GM12801 (cell line): ENCODE data around the gene SCAMP4.

Experiments used
- TF ChIP-seq, protein P1 (sequence below): IDR thresholded peaks from one replicate; pipeline ENCODE4 v1.5.1; 2011; ENCODE audit warnings: control low read depth; ENCODE audit not compliant: insufficient read length; ENCODE audit errors: extremely low read depth

SCAMP4 gene

DNA sequence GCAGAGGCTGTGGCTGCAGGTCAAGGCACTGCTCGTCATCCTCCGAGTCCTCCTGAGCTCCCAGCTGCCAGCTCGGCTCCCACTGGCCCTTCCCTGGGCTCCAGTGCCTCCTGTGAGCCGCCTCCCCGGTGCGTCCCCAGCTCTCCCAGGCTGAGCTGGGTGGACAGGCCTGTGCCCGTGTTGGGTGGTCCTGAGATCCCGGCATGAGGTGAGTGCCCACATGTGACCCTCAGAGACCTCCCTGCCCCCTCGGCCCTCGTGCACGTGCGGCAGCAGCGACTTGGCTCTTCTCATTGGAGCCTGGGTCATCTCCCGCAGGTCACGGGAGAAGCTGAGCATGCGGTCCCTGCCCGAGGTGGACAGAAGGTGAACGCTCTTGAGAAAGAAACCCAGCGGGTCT is 15.4 kb downstream of the SCAMP4 start:
- TF ChIP-seq, protein P1, sequence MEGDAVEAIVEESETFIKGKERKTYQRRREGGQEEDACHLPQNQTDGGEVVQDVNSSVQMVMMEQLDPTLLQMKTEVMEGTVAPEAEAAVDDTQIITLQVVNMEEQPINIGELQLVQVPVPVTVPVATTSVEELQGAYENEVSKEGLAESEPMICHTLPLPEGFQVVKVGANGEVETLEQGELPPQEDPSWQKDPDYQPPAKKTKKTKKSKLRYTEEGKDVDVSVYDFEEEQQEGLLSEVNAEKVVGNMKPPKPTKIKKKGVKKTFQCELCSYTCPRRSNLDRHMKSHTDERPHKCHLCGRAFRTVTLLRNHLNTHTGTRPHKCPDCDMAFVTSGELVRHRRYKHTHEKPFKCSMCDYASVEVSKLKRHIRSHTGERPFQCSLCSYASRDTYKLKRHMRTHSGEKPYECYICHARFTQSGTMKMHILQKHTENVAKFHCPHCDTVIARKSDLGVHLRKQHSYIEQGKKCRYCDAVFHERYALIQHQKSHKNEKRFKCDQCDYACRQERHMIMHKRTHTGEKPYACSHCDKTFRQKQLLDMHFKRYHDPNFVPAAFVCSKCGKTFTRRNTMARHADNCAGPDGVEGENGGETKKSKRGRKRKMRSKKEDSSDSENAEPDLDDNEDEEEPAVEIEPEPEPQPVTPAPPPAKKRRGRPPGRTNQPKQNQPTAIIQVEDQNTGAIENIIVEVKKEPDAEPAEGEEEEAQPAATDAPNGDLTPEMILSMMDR = no peak

DNA sequence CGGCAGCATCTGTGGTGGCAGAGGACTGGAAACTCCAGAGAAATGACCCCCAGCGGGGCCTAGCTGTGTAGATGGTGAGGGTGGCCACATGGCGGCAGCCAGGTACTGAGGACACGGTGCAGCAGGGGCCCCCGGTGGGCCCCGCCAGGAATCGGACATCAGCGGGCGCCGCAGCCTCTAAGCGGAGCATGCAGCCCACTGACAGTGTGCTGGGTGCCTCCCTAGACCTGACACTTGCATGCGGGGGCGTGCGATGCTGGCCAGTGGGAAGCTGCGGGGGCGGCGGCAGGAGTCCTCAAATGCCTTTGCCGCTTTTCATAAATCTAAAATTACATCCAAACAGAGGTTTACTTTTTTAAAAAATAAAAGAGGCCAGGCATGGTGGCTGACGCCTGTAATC is 16.1 kb downstream of the SCAMP4 start:
- TF ChIP-seq, protein P1 = no peak

DNA sequence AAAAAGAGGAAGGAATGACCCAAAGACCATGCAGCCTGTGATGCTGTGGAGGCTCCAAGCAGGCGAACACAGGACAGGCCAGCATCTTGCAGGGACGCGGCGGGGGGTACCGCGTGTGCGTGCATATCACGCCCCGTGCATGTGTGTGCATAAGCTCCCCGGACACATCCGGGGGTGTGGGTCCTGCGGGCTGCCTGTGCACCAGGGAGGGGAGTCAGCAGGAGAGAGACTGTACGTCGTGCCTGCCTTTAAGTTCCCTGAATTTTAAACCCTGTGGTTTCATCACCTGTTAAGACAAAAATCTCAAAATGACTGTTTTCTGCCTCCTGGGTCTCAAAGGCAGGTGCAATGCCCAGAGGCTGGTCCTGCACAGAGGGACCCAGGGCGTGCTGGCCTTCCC is 16.6 kb downstream of the SCAMP4 start:
- TF ChIP-seq, protein P1 = no peak

DNA sequence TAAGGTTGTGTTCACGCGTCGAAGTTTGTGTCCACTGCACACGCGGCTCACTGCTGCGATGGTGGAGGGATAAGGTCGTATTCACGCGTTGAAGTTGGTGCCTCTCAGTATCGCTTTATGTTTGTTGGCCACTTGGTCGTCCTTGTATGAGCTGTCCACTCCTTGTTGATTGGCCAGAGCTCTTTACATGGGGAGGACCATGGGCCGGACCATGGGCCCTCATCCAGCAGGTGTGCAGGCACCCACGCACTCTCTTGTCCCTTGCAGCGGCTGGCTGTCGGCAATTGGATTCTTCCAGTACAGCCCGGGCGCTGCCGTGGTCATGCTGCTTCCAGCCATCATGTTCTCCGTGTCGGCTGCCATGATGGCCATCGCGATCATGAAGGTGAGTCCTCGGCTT is 17.6 kb downstream of the SCAMP4 start:
- TF ChIP-seq, protein P1 = no peak

DNA sequence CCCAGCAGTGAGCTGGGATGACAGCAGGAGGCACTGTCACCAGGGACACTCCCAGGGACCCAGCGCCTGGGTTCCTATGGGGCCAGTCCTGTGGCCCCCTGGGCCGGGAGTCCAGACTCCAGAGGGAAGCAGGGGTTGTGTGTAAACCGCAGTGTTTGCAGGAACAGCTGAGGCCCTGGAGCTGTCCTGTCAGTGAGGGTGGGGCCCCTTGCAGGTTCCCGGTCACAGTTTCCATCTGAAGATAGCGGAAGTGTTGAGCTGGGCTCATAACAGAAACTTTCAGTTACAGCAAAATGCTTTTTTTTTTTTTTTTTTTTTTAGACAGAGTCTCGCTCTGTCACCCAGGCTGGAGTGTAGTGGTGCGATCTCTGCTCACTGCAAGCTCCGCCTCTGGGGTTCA is 18.1 kb downstream of the SCAMP4 start:
- TF ChIP-seq, protein P1 = no peak

DNA sequence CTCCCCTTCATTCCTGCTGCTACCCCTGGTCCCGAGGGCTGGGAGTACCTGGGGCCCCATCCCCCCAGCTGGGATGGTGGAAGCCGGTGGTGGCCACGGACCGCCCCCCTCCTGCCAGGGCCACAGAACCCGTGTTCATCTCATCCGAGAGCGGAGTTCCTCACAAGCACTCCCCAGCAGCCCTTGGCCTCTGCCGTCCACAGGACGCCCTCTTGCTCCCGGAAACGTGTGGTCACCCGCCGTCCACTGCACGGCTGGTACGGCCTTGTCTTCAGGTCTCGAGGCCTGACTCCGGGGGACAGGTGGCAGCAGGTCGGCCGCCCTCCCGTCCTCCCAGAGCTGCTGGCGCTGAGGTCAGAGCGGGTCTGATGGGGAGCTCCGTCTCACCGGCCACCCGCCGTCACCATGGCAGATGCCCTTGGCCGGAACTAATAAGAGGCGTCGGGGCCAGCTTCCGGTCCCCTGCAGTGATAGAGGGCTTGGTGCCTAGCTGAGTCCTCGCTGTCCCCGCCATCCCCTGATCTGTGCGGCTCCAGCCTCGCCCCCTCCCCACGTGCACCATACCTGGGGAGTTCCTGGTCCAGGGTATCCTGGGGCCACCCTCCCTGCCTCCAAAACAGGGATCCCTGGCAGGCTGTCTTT is 19.2 kb downstream of the SCAMP4 start:
- TF ChIP-seq, protein P1 = no peak

DNA sequence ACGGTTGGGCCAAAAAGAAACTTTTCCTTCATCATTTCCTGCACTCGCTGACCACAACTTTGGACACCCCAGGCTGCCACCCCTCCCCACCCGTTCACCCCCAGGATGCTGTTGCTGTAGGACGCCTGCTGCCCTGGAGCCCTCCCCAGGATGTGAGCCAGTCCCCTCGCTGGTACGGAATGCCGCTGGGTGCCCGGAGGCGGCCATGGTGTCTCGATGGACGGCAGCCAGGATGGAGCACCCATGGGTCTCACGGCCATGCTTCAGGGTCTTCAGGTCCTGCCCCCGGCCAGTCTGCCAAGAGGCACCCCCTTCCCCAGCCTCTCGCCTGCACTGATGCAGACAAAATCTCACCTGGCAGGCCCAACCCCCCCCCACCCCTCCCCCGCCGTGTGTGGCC is 20.3 kb downstream of the SCAMP4 start:
- TF ChIP-seq, protein P1 = no peak
